Activated CD4-positive, alpha-beta T cell treated with anti-CD3 and anti-CD28 coated beads, Interleukin-2, Interleukin-6, amounts not matched to agents 100 ng/mL and 50 ng/mL, durations not matched to agents 16 hours and 8 hours (primary cell): ENCODE results near the gene ERF.

Experiments
- DNase-seq: peaks from one replicate; pipeline ENCODE4 v3.0.0-alpha.2; 2020

ERF gene

GRCh38 chr19:42254850-42255765 is at the start of gene ERF:
Gene ERF, minus strand, starts transcription at chr19:42255128. Its CDS starts 129 bp downstream, at chr19:42254999.
- peak; percentile 96 for DNase-seq

- no peak for DNase-seq
These were observed 48.9 kb upstream of the ERF start for GRCh38 chr19:42303876-42304275.

DNA sequence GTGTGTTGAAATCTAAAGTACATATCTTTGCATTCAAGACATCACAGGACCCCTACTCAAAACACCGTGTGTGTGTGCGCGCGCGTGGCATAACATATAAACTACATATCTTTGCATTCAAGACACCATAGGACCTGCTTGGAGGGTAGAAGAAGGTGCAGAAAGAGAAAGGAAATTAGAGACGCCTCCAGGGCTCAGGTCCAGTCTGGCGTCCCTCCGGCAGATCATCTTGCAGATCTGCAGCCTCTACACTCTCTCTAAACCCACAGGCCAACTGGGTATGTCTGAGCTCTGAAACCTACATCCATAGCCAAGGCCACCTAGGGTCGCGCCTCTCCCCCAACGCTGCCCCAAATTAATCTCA is 48.2 kb upstream of the ERF start:
- DNase-seq: no peak

- DNase-seq: peak; percentile 30
These were observed 46.8 kb upstream of the ERF start, which contains the start of gene PRR19 for GRCh38 chr19:42301646-42302203. Gene PRR19, plus strand, starts transcription at chr19:42302132. Its CDS starts 7,453 bp downstream, at chr19:42309585.

DNA sequence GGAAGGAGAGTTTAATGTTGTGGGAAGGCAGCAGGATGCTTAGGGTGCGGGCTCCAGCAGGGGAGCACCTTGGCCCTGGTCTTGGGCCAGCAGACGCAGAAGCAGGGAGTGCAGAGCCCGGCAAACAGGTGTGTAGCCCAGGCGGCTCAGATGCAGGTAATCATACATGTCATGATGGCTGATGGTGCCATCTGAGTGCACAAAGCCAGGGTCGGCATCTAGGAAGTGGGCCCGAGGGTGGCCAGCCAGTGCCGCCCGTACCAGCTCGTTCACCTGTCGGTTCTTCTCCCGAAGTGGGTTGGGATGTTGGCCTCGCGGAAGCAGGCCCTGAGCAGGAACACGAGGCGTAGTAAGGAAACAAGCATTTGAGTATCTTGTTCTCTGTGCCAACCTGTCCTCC is 42.1 kb upstream of the ERF start:
- no peak for DNase-seq

DNA sequence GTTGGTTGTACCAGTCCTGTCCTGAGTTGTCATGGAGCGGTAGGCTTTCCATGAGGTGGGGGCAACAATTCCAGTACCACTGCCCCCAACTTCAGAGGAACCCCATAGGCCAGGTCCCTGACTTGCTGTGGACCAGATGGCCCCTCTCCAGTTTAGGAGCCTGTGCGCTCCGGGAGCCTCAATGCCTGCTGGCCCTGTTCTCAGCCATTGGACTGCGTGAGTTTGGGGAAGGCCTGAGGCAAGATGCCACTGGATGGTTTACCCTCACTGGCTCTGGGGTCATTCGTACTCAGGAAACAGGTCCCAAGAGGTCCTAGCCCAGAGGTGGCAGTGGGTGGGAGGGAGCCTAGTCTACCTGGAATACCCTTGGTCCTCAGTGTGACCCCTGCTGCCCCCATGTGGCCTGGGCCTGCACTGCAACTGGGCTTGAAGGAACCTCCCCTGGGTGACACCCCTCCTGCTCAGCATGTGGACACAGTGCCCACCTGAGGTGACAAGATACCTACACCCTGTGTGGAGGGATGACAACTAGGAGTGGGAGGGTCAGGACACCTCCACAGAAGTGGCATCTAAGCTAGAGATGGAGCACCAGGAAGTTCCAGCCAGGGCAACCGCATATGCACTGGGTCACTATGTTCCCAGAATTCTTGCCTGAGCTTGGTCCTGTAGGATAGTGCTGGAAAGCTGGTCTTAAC is 41.0 kb upstream of the ERF start:
- DNase-seq: peak; percentile 91

- no peak for DNase-seq
These were observed 40.4 kb upstream of the ERF start for GRCh38 chr19:42295342-42295741.

DNA sequence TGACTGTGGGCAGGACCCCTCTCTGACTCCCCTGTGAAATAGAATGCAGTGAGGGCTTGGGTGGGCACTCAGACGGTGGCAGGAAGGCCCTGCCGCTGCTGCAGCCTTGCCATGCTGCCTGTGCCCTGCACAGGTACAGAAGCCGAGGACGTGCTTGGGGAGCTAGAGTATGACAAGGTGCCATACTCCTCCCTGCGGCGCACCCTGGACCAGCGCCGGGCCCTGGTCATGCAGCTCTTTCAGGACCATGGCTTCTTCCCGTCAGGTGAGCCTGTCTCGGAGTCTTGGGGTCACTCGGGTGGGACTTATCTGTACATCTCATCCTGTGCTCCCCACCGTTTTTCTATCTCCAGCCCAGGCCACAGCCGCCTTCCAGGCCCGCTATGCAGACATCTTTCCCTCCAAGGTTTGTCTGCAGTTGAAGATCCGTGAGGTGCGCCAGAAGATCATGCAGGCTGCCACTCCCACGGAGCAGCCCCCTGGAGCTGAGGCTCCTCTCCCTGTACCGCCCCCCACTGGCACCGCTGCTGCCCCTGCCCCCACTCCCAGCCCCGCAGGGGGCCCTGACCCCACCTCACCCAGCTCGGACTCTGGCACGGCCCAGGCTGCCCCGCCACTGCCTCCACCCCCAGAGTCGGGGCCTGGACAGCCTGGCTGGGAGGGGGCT is 39.7 kb upstream of the ERF start:
- DNase-seq: no peak

DNA sequence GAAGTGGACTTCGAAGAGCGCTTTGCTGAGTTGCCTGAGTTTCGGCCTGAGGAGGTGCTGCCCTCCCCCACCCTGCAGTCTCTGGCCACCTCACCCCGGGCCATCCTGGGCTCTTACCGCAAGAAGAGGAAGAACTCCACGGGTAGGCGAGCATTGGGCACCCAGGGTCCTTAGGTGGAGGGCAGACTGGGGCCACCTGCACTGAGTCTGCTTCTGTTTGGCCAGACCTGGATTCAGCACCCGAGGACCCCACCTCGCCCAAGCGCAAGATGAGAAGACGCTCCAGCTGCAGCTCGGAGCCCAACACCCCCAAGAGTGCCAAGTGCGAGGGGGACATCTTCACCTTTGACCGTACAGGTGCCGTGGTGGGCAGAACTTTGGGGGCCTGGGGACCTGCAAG is 39.0 kb upstream of the ERF start:
- DNase-seq: no peak

- no peak for DNase-seq
These were observed 38.6 kb upstream of the ERF start for GRCh38 chr19:42293540-42293939.

GRCh38 chr19:42292963-42293362 is 38.0 kb upstream of the ERF start:
- DNase-seq: no peak

- no peak for DNase-seq
These were observed 37.4 kb upstream of the ERF start for GRCh38 chr19:42292042-42292960.

DNA sequence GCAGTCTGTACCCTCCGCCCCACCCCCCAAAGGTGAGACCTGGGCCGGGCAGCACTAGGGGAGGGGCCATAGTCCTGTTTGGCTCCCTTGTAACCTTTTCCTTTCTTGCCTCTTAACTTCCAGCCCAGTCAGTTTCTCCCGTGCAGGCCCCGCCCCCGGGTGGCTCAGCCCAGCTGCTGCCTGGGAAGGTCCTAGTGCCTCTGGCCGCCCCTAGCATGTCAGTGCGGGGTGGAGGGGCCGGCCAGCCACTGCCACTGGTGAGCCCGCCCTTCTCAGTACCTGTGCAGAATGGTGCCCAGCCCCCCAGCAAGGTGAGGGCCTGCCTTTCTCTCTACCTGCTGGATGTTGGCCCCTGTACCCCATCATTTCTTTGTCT is 36.5 kb upstream of the ERF start:
- no peak for DNase-seq

DNA sequence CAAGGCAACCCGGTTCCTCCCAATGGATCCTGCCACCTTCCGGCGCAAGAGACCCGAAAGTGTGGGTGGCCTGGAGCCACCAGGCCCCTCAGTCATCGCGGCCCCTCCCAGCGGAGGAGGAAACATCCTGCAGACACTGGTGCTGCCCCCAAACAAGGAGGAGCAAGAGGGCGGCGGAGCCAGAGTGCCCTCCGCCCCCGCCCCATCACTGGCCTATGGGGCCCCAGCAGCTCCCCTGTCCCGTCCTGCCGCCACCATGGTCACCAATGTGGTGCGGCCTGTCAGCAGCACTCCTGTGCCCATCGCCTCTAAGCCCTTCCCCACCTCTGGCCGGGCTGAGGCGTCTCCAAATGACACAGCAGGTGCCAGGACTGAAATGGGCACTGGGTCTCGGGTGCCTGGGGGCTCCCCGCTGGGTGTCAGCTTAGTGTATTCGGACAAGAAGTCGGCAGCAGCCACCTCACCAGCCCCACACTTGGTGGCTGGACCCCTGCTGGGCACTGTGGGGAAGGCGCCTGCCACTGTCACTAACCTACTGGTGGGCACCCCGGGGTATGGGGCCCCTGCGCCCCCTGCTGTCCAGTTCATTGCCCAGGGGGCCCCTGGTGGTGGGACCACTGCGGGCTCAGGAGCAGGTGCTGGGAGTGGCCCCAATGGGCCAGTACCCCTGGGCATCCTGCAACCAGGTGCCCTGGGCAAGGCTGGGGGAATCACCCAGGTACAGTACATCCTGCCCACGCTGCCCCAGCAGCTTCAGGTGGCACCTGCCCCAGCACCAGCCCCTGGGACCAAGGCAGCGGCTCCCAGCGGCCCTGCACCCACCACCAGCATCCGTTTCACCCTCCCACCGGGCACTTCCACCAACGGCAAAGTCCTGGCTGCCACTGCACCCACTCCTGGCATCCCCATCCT is 35.9 kb upstream of the ERF start:
- peak; percentile 57 for DNase-seq

GRCh38 chr19:42290136-42290522 is 35.2 kb upstream of the ERF start:
- DNase-seq: no peak

GRCh38 chr19:42289556-42290041 is 34.7 kb upstream of the ERF start:
- DNase-seq: no peak

DNA sequence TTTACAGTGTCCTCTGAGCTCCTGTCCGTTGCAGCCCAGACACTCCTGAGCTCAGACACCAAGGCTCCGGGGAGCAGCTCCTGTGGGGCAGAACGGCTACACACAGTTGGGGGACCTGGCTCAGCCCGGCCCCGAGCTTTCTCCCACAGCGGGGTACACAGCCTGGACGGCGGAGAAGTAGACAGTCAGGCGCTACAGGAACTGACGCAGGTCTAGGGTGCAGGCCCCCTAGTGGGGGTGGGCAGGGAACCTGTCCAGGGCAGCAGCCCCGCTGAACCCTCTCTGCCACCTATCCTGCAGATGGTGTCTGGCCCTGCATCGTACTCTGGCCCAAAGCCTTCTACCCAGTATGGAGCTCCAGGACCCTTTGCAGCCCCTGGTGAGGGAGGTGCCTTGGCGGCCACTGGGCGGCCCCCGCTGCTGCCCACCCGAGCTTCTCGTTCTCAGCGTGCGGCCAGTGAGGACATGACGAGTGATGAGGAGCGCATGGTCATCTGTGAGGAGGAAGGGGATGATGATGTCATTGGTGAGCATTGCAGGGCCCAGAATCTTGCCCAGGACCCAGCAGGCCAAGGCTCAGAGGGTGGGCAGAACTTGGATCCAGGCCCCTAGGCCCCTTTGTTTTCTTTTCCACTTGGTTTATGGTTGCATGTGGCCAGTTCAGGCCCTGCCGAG is 34.1 kb upstream of the ERF start:
- DNase-seq: no peak

DNA sequence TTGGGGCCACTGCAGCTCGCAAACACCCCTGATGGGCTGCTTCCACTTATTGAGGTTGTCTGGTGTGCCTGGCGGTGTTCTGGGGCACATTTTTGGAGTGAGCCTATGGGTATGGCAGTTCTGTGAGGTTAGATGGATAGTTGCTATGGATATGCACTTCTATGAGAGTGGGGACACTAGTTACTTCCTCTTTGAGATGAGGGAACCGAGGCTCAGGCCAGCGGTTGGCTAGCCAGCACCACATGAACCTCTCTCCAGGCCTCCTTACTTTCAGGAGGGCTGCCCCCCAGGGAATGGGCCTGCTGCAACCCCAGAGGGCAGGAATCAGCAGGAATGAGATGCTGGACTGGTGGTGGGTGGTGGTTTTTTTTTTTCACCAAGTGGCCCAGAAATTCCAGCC is 33.5 kb upstream of the ERF start:
- DNase-seq: no peak

DNA sequence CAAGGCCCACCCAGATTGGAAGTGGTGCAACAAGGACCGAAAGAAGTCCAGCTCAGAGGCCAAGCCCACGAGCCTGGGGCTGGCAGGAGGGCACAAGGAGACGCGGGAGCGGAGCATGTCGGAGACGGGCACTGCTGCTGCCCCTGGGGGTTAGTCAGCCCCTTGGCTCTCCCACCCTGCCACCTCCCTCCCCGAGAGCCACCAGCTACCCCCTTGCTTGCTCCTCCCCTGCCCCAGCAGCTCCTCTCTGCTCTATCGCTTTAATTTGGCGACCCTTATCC is 32.8 kb upstream of the ERF start:
- no peak for DNase-seq

- DNase-seq: no peak
These were observed 32.3 kb upstream of the ERF start for GRCh38 chr19:42287017-42287826.
